HFFc6 (cell line): ENCODE measurements around the gene SPTLC3. TPM values are rescaled to one million over a fixed set of nuclear protein-coding genes. Genes with fewer than 3 reads are reported as not detected.

Experiments used
- DNase-seq: peaks from one replicate; pipeline ENCODE4 v3.0.0-alpha.2; 2018
- H3K27ac Mint-ChIP-seq: 2 replicates; pipeline ENCODE4 v1.8.0; 2020; ENCODE audit warnings: mild to moderate bottlenecking, mixed read lengths
- H3K27me3 Mint-ChIP-seq: 2 replicates; pipeline ENCODE4 v1.8.0; 2021; ENCODE audit warnings: mild to moderate bottlenecking, moderate library complexity, mixed read lengths; ENCODE audit not compliant: insufficient read depth
- H3K36me3 Mint-ChIP-seq: 2 replicates; pipeline ENCODE4 v1.8.0; 2021; ENCODE audit warnings: low read depth, mixed read lengths
- H3K4me1 Mint-ChIP-seq: 2 replicates; pipeline ENCODE4 v1.8.0; 2020; ENCODE audit warnings: low read depth, mixed read lengths
- H3K4me3 Mint-ChIP-seq: 2 replicates; pipeline ENCODE4 v1.8.0; 2020; ENCODE audit warnings: mild to moderate bottlenecking, moderate library complexity, mixed read lengths
- H3K9me3 Mint-ChIP-seq: 2 replicates; pipeline ENCODE4 v1.8.0; 2020; ENCODE audit warnings: mild to moderate bottlenecking, mixed read lengths
- CTCF ChIP-seq: fragments of 200-600 bp; sonication (generic); IDR thresholded peaks from 2 replicates; pipeline ENCODE4 v1.5.0; 2021; ENCODE audit warnings: antibody characterized with exemption, mild to moderate bottlenecking
- total RNA-seq, 6 experiments: library from RNA; stranded (reverse); fragmentation: NEBNext Ultra II Directional; extraction: Animal tissue kit (Norgen Biotek cat#: 25700); gene quantifications; 2 replicates in 1 of 6; 3 replicates in 5 of 6; pipeline ENCODE4 v1.2.3, GENCODE V29; 2021

SPTLC3 gene
- total RNA-seq, 6 experiments from 2014 or later = not detected

- Mint-ChIP-seq H3K36me3 (no peaks in the 10 kb centered on the region), H3K27me3 (peaks cover 8% of the 10 kb centered on the region; the same call in 1 of the 2 replicates), H3K9me3 (no peaks in the 10 kb centered on the region), H3K4me1 (no peaks in the 10 kb centered on the region), H3K27ac (no peak overlapping the region), H3K4me3 (no peak overlapping the region)
- no peak for DNase-seq
- no peak for TF ChIP-seq CTCF
Measured at GRCh38 chr20:13213335-13213734, 204.6 kb downstream of the SPTLC3 start.

DNA sequence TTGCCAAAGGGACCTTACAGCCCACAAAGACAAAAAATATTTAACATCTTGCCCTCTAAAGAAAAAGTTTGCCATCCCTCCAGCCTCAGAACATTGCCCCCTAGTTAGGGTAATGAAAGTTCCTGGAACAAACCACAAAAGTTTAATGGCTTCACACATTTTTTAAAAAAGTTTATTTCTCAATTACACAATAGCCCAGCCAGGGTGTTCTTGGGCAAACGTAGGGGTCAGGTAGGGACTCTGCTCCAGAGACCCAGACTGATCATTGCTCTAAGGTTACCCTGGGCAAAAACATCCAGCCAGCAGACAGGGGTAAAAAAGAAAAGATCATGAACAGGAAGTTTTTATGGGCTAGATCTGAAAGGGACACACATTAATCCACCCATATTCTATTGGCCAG lies 207.8 kb downstream of the SPTLC3 start:
- Mint-ChIP-seq H3K36me3 (no peaks in the 10 kb centered on the region), H3K9me3 (no peaks in the 10 kb centered on the region), H3K4me3 (no peak overlapping the region), H3K27me3 (peaks cover 30% of the 10 kb centered on the region), H3K4me1 (no peaks in the 10 kb centered on the region), H3K27ac (no peak overlapping the region)
- no peak for TF ChIP-seq CTCF
- no peak for DNase-seq

Other genes with a start within 250 kb of the SPTLC3 start
- under 1 TPM in 1 of 6 experiments, not detected in 5; 0.07 TPM for gene ISM1, start 212.3 kb downstream of the SPTLC3 start, total RNA-seq